Duodenal mucosa (tissue), 2 donors: ENCODE results near the gene PTGDS.
A peak's percentile ranks its signal among the peaks of the same experiment; 100 is the strongest.

Experiments used
- H3K27ac ChIP-seq: one replicate; pipeline ENCODE4 v1.7.0; 2013; ENCODE audit warnings: low read depth, low read length
- H3K27me3 ChIP-seq, 2 donors: one replicate each; pipeline ENCODE4 v1.7.0; 2013; ENCODE audit warnings: low read length in 2 of 2, control low read depth in 1 of 2; ENCODE audit not compliant: insufficient read depth in 2 of 2, control insufficient read depth in 1 of 2
- H3K36me3 ChIP-seq, 2 donors: one replicate each; pipeline ENCODE4 v1.7.0; 2013; ENCODE audit warnings: low read length in 2 of 2, control low read depth in 1 of 2; ENCODE audit not compliant: insufficient read depth in 2 of 2, control insufficient read depth in 1 of 2
- H3K4me1 ChIP-seq, 2 donors: one replicate each; pipeline ENCODE4 v1.7.0; 2013; ENCODE audit warnings: low read length in 2 of 2, control low read depth in 1 of 2; ENCODE audit not compliant: insufficient read depth in 2 of 2, control insufficient read depth in 1 of 2
- H3K4me3 ChIP-seq, 2 donors: one replicate each; pipeline ENCODE4 v1.7.0; 2013; ENCODE audit warnings: low read length in 2 of 2, low read depth in 1 of 2
- H3K9ac ChIP-seq, 2 donors: one replicate each; pipeline ENCODE4 v1.7.0; 2013; ENCODE audit warnings: low read length in 2 of 2, low read depth in 1 of 2
- H3K9me3 ChIP-seq, 2 donors: one replicate each; pipeline ENCODE4 v1.7.0; 2013; ENCODE audit warnings: low read length in 2 of 2, control low read depth in 1 of 2; ENCODE audit not compliant: control insufficient read depth in 1 of 2

PTGDS gene

GRCh38 chr9:136977223-136977622, at the start of gene PTGDS:
Gene PTGDS (plus strand): TSS chr9:136977504. CDS start chr9:136977579, 75 bp downstream.
- Histone ChIP-seq H3K27me3 (peaks cover 0 to 16% of the 10 kb centered on the region in 2 donors), H3K27ac (no peak within 1 kb of the TSS), H3K4me1 (peaks cover 0 to 13% of the 10 kb centered on the region in 2 donors), H3K4me3 (peak within 1 kb of the TSS; percentile 40 to 45), H3K9me3 (no peaks in the 10 kb centered on the region), H3K9ac (no peak within 1 kb of the TSS), H3K36me3 (no peaks in the 10 kb centered on the region)

DNA sequence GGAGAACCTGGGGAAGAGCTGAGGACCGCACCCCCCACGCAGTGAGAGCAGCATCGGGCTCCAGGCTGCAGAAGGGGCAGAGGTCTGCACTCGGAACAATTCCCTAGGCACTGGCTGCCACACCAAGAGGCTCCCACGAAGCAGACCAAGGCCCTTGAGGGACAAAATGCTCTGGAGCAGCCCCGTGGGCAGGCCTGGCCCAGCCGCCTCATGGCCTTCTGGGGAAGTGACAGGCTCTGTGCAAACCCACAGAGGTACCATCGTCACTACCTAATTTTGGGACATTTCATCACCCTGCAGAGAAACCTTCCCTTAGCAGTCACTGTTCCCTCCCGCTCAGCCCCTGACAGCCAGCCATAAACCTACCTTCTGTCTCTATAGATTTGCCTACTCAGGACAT, 48.7 kb upstream of the PTGDS start:
- no peaks in the 10 kb centered on the region for H3K27me3 ChIP-seq
- no peak overlapping the region for H3K4me3 ChIP-seq
- no peaks in the 10 kb centered on the region for H3K4me1 ChIP-seq
- H3K9me3 ChIP-seq, result no peaks in the 10 kb centered on the region
- H3K27ac ChIP-seq, result no peak overlapping the region
- H3K36me3 ChIP-seq, result peaks cover 4 to 50% of the 10 kb centered on the region in 2 donors
- H3K9ac ChIP-seq, result no peak overlapping the region

- Histone ChIP-seq H3K36me3 (peaks cover 0 to 39% of the 10 kb centered on the region in 2 donors), H3K27me3 (no peaks in the 10 kb centered on the region), H3K9me3 (no peaks in the 10 kb centered on the region), H3K4me1 (no peaks in the 10 kb centered on the region), H3K9ac (no peak overlapping the region), H3K4me3 (no peak overlapping the region), H3K27ac (no peak overlapping the region)
Observed at GRCh38 chr9:136930014-136930413, 47.3 kb upstream of the PTGDS start.

DNA sequence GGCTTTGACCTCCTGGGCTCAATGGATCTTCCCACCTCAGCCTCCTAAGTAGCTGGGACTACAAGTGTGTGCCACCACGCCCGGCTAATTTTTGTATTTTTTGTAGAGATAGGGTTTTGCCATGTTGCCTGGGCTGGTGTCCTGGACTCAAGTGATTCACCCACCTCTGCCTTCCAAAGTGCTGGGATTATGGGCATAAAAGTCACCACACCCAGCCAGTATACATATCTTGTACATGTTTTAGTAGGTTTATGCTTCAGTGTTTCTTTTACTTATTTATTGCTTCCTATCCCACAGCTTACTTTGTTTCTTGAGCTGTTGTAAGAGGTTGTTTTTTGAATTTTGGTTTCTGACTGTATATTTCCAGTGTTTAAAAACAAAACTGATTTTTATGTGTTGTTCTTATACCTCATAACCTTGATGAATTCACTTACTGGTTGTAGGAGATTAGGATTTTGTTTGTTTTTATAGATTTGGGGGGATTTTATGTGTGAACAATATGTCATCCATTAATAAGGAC, 45.6 kb upstream of the PTGDS start:
- H3K27me3 ChIP-seq, result no peaks in the 10 kb centered on the region
- H3K4me1 ChIP-seq, result no peaks in the 10 kb centered on the region
- peaks cover 0 to 23% of the 10 kb centered on the region in 2 donors for H3K36me3 ChIP-seq
- no peaks in the 10 kb centered on the region for H3K9me3 ChIP-seq
- H3K4me3 ChIP-seq, result no peak overlapping the region
- no peak overlapping the region for H3K27ac ChIP-seq
- no peak overlapping the region for H3K9ac ChIP-seq

- Histone ChIP-seq H3K4me3 (no peak overlapping the region), H3K36me3 (peaks cover 0 to 17% of the 10 kb centered on the region in 2 donors), H3K27ac (no peak overlapping the region), H3K27me3 (no peaks in the 10 kb centered on the region), H3K9me3 (no peaks in the 10 kb centered on the region), H3K4me1 (no peaks in the 10 kb centered on the region), H3K9ac (no peak overlapping the region)
Observed at GRCh38 chr9:136934277-136934676, 43.0 kb upstream of the PTGDS start.

DNA sequence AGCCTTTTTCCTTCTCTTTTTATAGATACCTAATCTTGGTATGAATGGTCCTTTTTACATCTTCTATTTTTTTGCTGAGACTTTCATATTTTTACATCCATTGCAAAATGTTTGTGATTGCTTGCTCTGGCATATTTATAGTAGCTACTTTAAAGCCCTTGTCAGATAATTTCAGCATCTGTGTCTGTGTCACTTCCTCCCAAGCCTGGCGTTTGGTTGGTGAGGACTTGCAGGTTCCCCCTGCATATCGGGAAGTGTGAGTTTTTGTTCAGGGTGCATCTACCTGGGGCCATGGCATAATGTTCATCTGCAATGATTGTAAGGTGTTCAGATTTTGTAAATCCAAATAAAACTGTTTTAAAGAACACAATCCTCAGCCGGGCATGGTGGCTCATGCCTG, 41.7 kb upstream of the PTGDS start:
- no peak overlapping the region for H3K4me3 ChIP-seq
- no peaks in the 10 kb centered on the region for H3K4me1 ChIP-seq

GRCh38 chr9:136936645-136937170, 40.6 kb upstream of the PTGDS start:
- Histone ChIP-seq H3K36me3 (peaks cover 19 to 38% of the 10 kb centered on the region in 2 donors), H3K9ac (no peak overlapping the region), H3K4me1 (no peaks in the 10 kb centered on the region), H3K27me3 (no peaks in the 10 kb centered on the region), H3K27ac (no peak overlapping the region), H3K4me3 (no peak overlapping the region), H3K9me3 (no peaks in the 10 kb centered on the region)

More for the DNA sequence above, 41.7 kb upstream of the PTGDS start:
- no peaks in the 10 kb centered on the region for H3K9me3 ChIP-seq
- H3K36me3 ChIP-seq, result peaks cover 8 to 27% of the 10 kb centered on the region in 2 donors
- no peaks in the 10 kb centered on the region for H3K27me3 ChIP-seq
- H3K9ac ChIP-seq, result no peak overlapping the region
- no peak overlapping the region for H3K27ac ChIP-seq

GRCh38 chr9:136937186-136938001, 39.9 kb upstream of the PTGDS start:
- Histone ChIP-seq H3K9ac (no peak overlapping the region), H3K9me3 (no peaks in the 10 kb centered on the region), H3K4me1 (no peaks in the 10 kb centered on the region), H3K36me3 (peaks cover 24 to 44% of the 10 kb centered on the region in 2 donors), H3K4me3 (no peak overlapping the region), H3K27ac (no peak overlapping the region), H3K27me3 (no peaks in the 10 kb centered on the region)

- Histone ChIP-seq H3K27me3 (no peaks in the 10 kb centered on the region), H3K9me3 (no peaks in the 10 kb centered on the region), H3K27ac (no peak overlapping the region), H3K9ac (no peak overlapping the region), H3K4me3 (no peak overlapping the region), H3K36me3 (peaks cover 28 to 53% of the 10 kb centered on the region in 2 donors), H3K4me1 (peaks cover 0 to 14% of the 10 kb centered on the region in 2 donors)
Observed at GRCh38 chr9:136939431-136939995, 37.8 kb upstream of the PTGDS start.

DNA sequence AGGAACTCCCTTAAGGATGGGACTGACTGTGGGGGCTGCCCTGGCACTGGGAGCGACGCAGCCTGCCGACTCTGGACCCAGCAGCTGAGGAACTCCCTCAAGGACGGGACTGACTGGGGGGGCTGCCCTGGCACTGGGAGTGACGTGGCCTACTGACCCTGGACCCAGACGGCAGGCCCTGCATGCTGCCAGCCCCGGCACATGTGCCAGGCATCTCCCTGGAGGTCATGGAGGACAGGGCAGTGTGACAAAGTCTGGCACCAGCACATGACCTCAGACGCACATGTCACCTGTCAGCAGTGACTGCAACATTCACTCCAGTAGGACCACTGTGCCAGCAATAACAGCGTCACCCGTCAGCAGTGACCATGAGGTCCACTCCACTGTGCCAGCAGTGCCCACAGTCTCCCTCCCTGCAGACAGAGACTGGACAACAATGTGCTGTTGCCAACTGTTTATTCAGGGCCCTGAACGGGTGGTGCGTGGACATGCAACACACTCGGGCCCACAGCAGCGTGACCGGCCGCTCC, 37.2 kb upstream of the PTGDS start:
- peaks cover 3 to 18% of the 10 kb centered on the region in 2 donors for H3K4me1 ChIP-seq
- H3K9me3 ChIP-seq, result no peaks in the 10 kb centered on the region
- H3K4me3 ChIP-seq, result no peak overlapping the region
- H3K36me3 ChIP-seq, result peaks cover 28 to 53% of the 10 kb centered on the region in 2 donors
- H3K9ac ChIP-seq, result no peak overlapping the region
- H3K27ac ChIP-seq, result no peak overlapping the region
- no peaks in the 10 kb centered on the region for H3K27me3 ChIP-seq
